Endothelial cell of umbilical vein (primary cell): ENCODE measurements around the gene ETV3. TPM values are rescaled to one million over a fixed set of nuclear protein-coding genes. Genes with fewer than 3 reads are reported as not detected.

ENCODE experiments used
- BruUV-seq: library from RNA; stranded (reverse); fragments of 400-500 nt; replicated peaks from 2 replicates; lab custom pipeline; 2021; lab: Mats Ljungman, UMichigan
- CTCF ChIA-PET: fragments of 300-600, 350-600 bp; sonication (Branson Sonifier 250); formaldehyde crosslinking; loops from one replicate; lab custom pipeline; 2021; ENCODE audit warnings: antibody characterized with exemption, inconsistent platforms; lab: Charles Lee
- POLR2A ChIA-PET: fragments of 300-600, 350-600 bp; sonication (Branson Sonifier 250); formaldehyde crosslinking; loops from one replicate; lab custom pipeline; 2021; ENCODE audit warnings: antibody characterized with exemption, inconsistent platforms; lab: Charles Lee
- DNase-seq: peaks from one replicate; pipeline ENCODE4 v3.0.0-alpha.2; 2011; ENCODE audit warnings: low read depth, low spot score
- FAIRE-seq: peaks from 2 replicates; lab custom pipeline; 2011; peaks lifted over from hg19 to GRCh38; lab: Jason Lieb, UNC
- H2AFZ ChIP-seq: 2 replicates; pipeline ENCODE4 v1.6.0; 2012; ENCODE audit warnings: low read depth, low read length, control low read depth, inconsistent platforms
- H3K27ac ChIP-seq: 2 replicates; pipeline ENCODE4 v1.5.1; 2011; ENCODE audit warnings: low read depth, mild to moderate bottlenecking, control low read depth, low read length, moderate library complexity; ENCODE audit not compliant: insufficient read depth
- H3K27me3 ChIP-seq, 2 experiments: 2 replicates each; pipeline versions ENCODE4 v1.6.0 to v1.6.1; 2011; ENCODE audit warnings: low read length in 2 of 2, mixed read lengths in 1 of 2; ENCODE audit not compliant: control insufficient read depth in 2 of 2, insufficient read depth in 2 of 2
- H3K36me3 ChIP-seq, 2 experiments: 2 replicates in 1 of 2; 3 replicates in 1 of 2; pipeline ENCODE4 v1.5.1; 2011; ENCODE audit warnings: low read length in 2 of 2, mild to moderate bottlenecking in 1 of 2, moderate library complexity in 1 of 2; ENCODE audit not compliant: control insufficient read depth in 2 of 2, insufficient read depth in 2 of 2; ENCODE audit errors: extremely low read depth in 1 of 2
- H3K4me1 ChIP-seq: 3 replicates; pipeline ENCODE4 v1.5.1; 2011; ENCODE audit warnings: mild to moderate bottlenecking, low read length; ENCODE audit not compliant: control insufficient read depth, insufficient read depth; ENCODE audit errors: extremely low read depth
- H3K4me2 ChIP-seq: 2 replicates; pipeline ENCODE4 v1.6.1; 2011; ENCODE audit warnings: low read length, control low read depth, mixed read lengths; ENCODE audit not compliant: insufficient read depth
- H3K4me3 ChIP-seq, 3 experiments: fragments of 200-600 bp in 1 of 3; sonication (generic), shearing (Covaris generic) in 1 of 3; replicated peaks in 1 of 3; 2 replicates each; pipeline ENCODE4 v1.5.1; 2011 to 2016; ENCODE audit warnings: control low read depth in 3 of 3, low read length in 3 of 3, mild to moderate bottlenecking in 2 of 3, inconsistent platforms in 1 of 3, low read depth in 1 of 3, moderate library complexity in 1 of 3; ENCODE audit not compliant: insufficient read depth in 1 of 3
- H3K79me2 ChIP-seq: 2 replicates; pipeline ENCODE4 v1.6.0; 2012; ENCODE audit warnings: low read length, inconsistent platforms; ENCODE audit not compliant: control insufficient read depth, insufficient read depth
- H3K9ac ChIP-seq: replicated peaks from 2 replicates; pipeline ENCODE3; 2011; ENCODE audit warnings: low read length, control low read depth; ENCODE audit not compliant: insufficient read depth; ENCODE audit errors: extremely low read depth
- H3K9me1 ChIP-seq: replicated peaks from 3 replicates; pipeline ENCODE4 v1.6.0; 2011; ENCODE audit warnings: mild to moderate bottlenecking, low read length; ENCODE audit not compliant: control insufficient read depth, insufficient read depth; ENCODE audit errors: extremely low read depth
- H3K9me3 ChIP-seq: replicated peaks from 2 replicates; pipeline ENCODE4 v1.5.1; 2012; ENCODE audit warnings: low read length, inconsistent platforms; ENCODE audit not compliant: control insufficient read depth, insufficient read depth
- H4K20me1 ChIP-seq: replicated peaks from 2 replicates; pipeline ENCODE3; 2011; ENCODE audit warnings: mild to moderate bottlenecking, low read length; ENCODE audit not compliant: control insufficient read depth, insufficient read depth; ENCODE audit errors: extremely low read depth
- EZH2 ChIP-seq: IDR thresholded peaks from 2 replicates; pipeline ENCODE4 v1.6.1; 2012; ENCODE audit warnings: borderline replicate concordance, low read depth, mild to moderate bottlenecking, moderate library complexity, low read length, inconsistent platforms; ENCODE audit not compliant: severe bottlenecking
- MYC ChIP-seq: IDR thresholded peaks from one replicate; pipeline ENCODE4 v1.6.1; 2011; ENCODE audit warnings: mild to moderate bottlenecking, low read depth, low read length
- dilution Hi-C: fragments of 300-500 bp; cut with MboI; formaldehyde crosslinking; loops from one replicate; pipeline ENCODE4 v1.15.0; 2019; ENCODE audit warnings: low sequenced_read_pairs; ENCODE audit not compliant: extremely low pct_ligation_motif_present
- intact Hi-C: fragments of 100-400 bp; cut with micrococcal nuclease; formaldehyde crosslinking; loops from one replicate; pipeline ENCODE4 v1.10.0; 2022
- polyA plus RNA-seq, 4 experiments: library from polyadenylated mRNA; depleted of rRNA in 3 of 4; stranded (reverse) in 3 of 4; unstranded in 1 of 4; fragments of >200 nt; gene quantifications; 2 replicates each; pipeline versions ENCODE4 v1.2.1 to v1.2.3, GENCODE V29; 2011 to 2012; ENCODE audit warnings: missing spikeins in 1 of 4
- total RNA-seq: library from RNA; stranded (reverse); gene quantifications from 2 replicates; pipeline ENCODE4 v1.2.3, GENCODE V29; 2021
- TF ChIP-seq, protein P1 (sequence below), 2 donors: IDR thresholded peaks; 1 replicate in 1 of 2; 2 replicates in 1 of 2; pipeline ENCODE4 v1.5.1; 2011; ENCODE audit warnings: low read length in 2 of 2, mild to moderate bottlenecking in 2 of 2, moderate library complexity in 2 of 2, control low read depth in 1 of 2, inconsistent platforms in 1 of 2, low read depth in 1 of 2; ENCODE audit not compliant: insufficient read depth in 1 of 2; ENCODE audit errors: extremely low read depth in 1 of 2

ETV3 gene
- total and polyA plus RNA-seq, 2 donors (not counting 3 experiments of a cell fraction or from before 2014, with no cell fraction given), result 6.8 to 22.3 TPM

DNA sequence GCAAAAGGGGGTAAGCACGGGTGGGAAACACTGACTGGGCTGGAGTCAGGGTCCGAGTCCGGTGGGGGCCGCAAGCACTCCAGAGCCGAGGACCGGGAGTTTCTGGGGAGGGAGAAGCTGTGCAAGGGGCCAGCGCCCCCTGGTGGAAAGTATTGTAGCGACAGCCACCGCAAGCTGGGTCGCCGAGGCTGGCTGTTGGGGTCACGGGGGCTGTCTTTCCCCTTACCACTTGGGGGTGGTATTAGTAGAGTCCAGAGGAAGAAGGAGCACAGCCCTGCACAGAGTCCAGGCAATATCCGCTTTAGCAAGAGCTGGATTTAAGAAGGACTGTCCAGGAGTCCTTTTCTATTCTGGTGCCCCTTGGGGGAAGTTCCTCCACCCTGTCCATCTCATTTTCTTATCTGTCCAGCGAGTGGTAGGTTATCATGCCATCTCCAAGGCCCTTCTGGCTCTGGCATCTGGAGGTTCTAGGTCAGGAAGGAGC lies 17.9 kb upstream of the ETV3 start:
- dilution Hi-C loops, result no loop called here
- no peak overlapping the region for H3K4me3 ChIP-seq

More for the DNA sequence above, 17.9 kb upstream of the ETV3 start:
- no peaks in the 10 kb centered on the region for H3K9me1 ChIP-seq
- peaks cover 23% of the 10 kb centered on the region for H3K4me1 ChIP-seq
- no peak overlapping the region for H3K4me2 ChIP-seq
- no TSS peak for BruUV-seq
- no peaks in the 10 kb centered on the region for H3K79me2 ChIP-seq
- H4K20me1 ChIP-seq, result no peaks in the 10 kb centered on the region
- H3K9ac ChIP-seq, result no peak overlapping the region
- H3K9me3 ChIP-seq, result no peaks in the 10 kb centered on the region
- FAIRE-seq (peak; percentile 72), DNase-seq (peak; percentile 60)
- ChIA-PET CTCF (interaction anchor here (0.6 to 14.5 kb wide), 29 partner anchors 9 to 189 kb away, joined by 3 to 1121 read pairs (median 6); partner anchors contain the start of gene ETV3), POLR2A (interaction anchor here (0.6 to 1.4 kb wide), 2 partner anchors 55 to 66 kb away, joined by 4 to 7 read pairs; no protein-coding TSS in a partner anchor)
- H3K36me3 ChIP-seq, result no peaks in the 10 kb centered on the region
- H2AFZ ChIP-seq, result peak overlapping the region; percentile 58
- no peak overlapping the region for H3K27ac ChIP-seq
- H3K27me3 ChIP-seq, result peaks cover 5 to 7% of the 10 kb centered on the region in 2 experiments
- TF ChIP-seq EZH2 (no peak), MYC (no peak)
- TF ChIP-seq, protein P1, sequence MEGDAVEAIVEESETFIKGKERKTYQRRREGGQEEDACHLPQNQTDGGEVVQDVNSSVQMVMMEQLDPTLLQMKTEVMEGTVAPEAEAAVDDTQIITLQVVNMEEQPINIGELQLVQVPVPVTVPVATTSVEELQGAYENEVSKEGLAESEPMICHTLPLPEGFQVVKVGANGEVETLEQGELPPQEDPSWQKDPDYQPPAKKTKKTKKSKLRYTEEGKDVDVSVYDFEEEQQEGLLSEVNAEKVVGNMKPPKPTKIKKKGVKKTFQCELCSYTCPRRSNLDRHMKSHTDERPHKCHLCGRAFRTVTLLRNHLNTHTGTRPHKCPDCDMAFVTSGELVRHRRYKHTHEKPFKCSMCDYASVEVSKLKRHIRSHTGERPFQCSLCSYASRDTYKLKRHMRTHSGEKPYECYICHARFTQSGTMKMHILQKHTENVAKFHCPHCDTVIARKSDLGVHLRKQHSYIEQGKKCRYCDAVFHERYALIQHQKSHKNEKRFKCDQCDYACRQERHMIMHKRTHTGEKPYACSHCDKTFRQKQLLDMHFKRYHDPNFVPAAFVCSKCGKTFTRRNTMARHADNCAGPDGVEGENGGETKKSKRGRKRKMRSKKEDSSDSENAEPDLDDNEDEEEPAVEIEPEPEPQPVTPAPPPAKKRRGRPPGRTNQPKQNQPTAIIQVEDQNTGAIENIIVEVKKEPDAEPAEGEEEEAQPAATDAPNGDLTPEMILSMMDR (IDR thresholded peaks at IDR 0.05; ENCODE audit: extremely low read depth in 1 of 2, insufficient read depth in 1 of 2, low read depth in 1 of 2, low read length in 2 of 2), result peak; percentile 86 to 93
- intact Hi-C loops, result loop anchor here (1.0 to 5.0 kb wide), 4 partner anchors 50 to 229 kb away; partner anchors contain the start of gene ARHGEF11
